HepG2 (cell line): ENCODE results near the gene TMCO6. TPM values are rescaled to one million over a fixed set of nuclear protein-coding genes. Genes with fewer than 3 reads are reported as not detected.

Source experiments
- DRAP1 ChIP-seq: IDR thresholded peaks from 2 replicates; pipeline ENCODE4 v1.6.1; 2016; ENCODE audit warnings: missing genetic modification reagents, missing compliant biosample characterization
- ERF ChIP-seq: IDR thresholded peaks from 2 replicates; pipeline ENCODE4 v1.6.1; 2018; ENCODE audit warnings: missing biosample characterization, missing genetic modification reagents
- IRX3 ChIP-seq: sonication (generic); formaldehyde crosslinking; IDR thresholded peaks from 2 replicates; pipeline ENCODE4 v1.8.1; 2023; ENCODE audit warnings: mild to moderate bottlenecking, low read depth, missing genetic modification reagents, borderline replicate concordance
- ISL2 ChIP-seq: sonication (generic); formaldehyde crosslinking; IDR thresholded peaks from 2 replicates; pipeline ENCODE4 v1.5.0; 2020; ENCODE audit warnings: missing genetic modification reagents
- KDM2A ChIP-seq: sonication (generic); formaldehyde crosslinking; IDR thresholded peaks from 2 replicates; pipeline ENCODE4 v1.4.0; 2020; ENCODE audit warnings: low read depth, missing genetic modification reagents, borderline replicate concordance
- KLF15 ChIP-seq: sonication (generic); formaldehyde crosslinking; IDR thresholded peaks from 2 replicates; pipeline ENCODE4 v1.8.1; 2023; ENCODE audit warnings: borderline replicate concordance, mild to moderate bottlenecking, inconsistent platforms, missing genetic modification reagents, mixed read lengths
- KMT2B ChIP-seq: IDR thresholded peaks from 2 replicates; pipeline ENCODE4 v1.6.1; 2016; ENCODE audit warnings: missing genetic modification reagents, missing compliant biosample characterization
- NFYB ChIP-seq: sonication (generic); formaldehyde crosslinking; IDR thresholded peaks from 2 replicates; pipeline ENCODE4 v1.4.0; 2020; ENCODE audit warnings: missing genetic modification reagents
- PHB2 ChIP-seq: fragments of 450-650 bp; IDR thresholded peaks from 2 replicates; pipeline ENCODE4 v1.6.1; 2018; ENCODE audit not compliant: partially characterized antibody
- PHF21A ChIP-seq: sonication (generic); formaldehyde crosslinking; IDR thresholded peaks from 2 replicates; pipeline ENCODE4 v1.5.0; 2020; ENCODE audit warnings: mild to moderate bottlenecking, missing genetic modification reagents
- RAD51 ChIP-seq: fragments of 450-650 bp; IDR thresholded peaks from 2 replicates; pipeline ENCODE4 v1.6.1; 2016; ENCODE audit warnings: borderline replicate concordance
- REST ChIP-seq, 2 experiments: IDR thresholded peaks; 2 replicates each; pipeline ENCODE4 v1.6.1; 2011 to 2012; ENCODE audit warnings: low read length in 2 of 2, borderline replicate concordance in 1 of 2, low read depth in 1 of 2, mild to moderate bottlenecking in 1 of 2, moderate library complexity in 1 of 2
- SAP130 ChIP-seq: IDR thresholded peaks from 2 replicates; pipeline ENCODE4 v1.6.1; 2016; ENCODE audit warnings: low read depth
- SMARCC2 ChIP-seq: fragments of 450-650 bp; IDR thresholded peaks from 2 replicates; pipeline ENCODE4 v1.6.1; 2017; ENCODE audit warnings: antibody characterized with exemption, mild to moderate bottlenecking
- SP140L ChIP-seq: sonication (generic); formaldehyde crosslinking; IDR thresholded peaks from 2 replicates; pipeline ENCODE4 v1.4.0; 2020; ENCODE audit warnings: missing genetic modification reagents, borderline replicate concordance
- SRSF4 ChIP-seq: fragments of 200-400 bp; formaldehyde crosslinking; IDR thresholded peaks from one replicate; pipeline ENCODE4 v1.6.1; 2018; ENCODE audit warnings: mild to moderate bottlenecking, low read depth, low read length, moderate library complexity; ENCODE audit not compliant: poor library complexity, severe bottlenecking
- SRSF9 ChIP-seq: fragments of 200-400 bp; formaldehyde crosslinking; IDR thresholded peaks from 2 replicates; pipeline ENCODE4 v1.6.1; 2018; ENCODE audit warnings: borderline replicate concordance, mild to moderate bottlenecking, low read depth, low read length; ENCODE audit not compliant: insufficient read depth, poor library complexity, severe bottlenecking
- ZFY ChIP-seq: sonication (generic); formaldehyde crosslinking; IDR thresholded peaks from 2 replicates; pipeline ENCODE4 v1.4.0; 2020; ENCODE audit warnings: missing genetic modification reagents
- ZNF367 ChIP-seq: sonication (generic); formaldehyde crosslinking; IDR thresholded peaks from 2 replicates; pipeline ENCODE4 v1.4.0; 2020; ENCODE audit warnings: missing genetic modification reagents, borderline replicate concordance
- ZNF552 ChIP-seq: sonication (generic); formaldehyde crosslinking; IDR thresholded peaks from 2 replicates; pipeline ENCODE4 v1.9.0; 2022; ENCODE audit warnings: missing genetic modification reagents, mild to moderate bottlenecking, borderline replicate concordance
- ZNF883 ChIP-seq: sonication (generic); formaldehyde crosslinking; IDR thresholded peaks from 2 replicates; pipeline ENCODE4 v1.5.1; 2020; ENCODE audit warnings: mild to moderate bottlenecking, missing genetic modification reagents; ENCODE audit errors: not compliant biosample characterization
- polyA plus RNA-seq, 8 experiments: library from polyadenylated mRNA; depleted of rRNA in 3 of 8; stranded (reverse) in 7 of 8; unstranded in 1 of 8; fragments of >200 nt; fragmentation: Illumina TruSeq in 4 of 8; extraction: Trizol in 4 of 8; gene quantifications; 2 replicates each; pipeline versions ENCODE4 v1.2.1 to v1.2.3, GENCODE V29; 2011 to 2016; ENCODE audit warnings: low read depth in 4 of 8, missing spikeins in 1 of 8, mixed read lengths in 1 of 8; ENCODE audit not compliant: insufficient read depth in 1 of 8
- total RNA-seq, 5 experiments: library from RNA; depleted of rRNA; stranded (reverse); fragments of >200 nt; fragmentation: Illumina TruSeq; extraction: Trizol; gene quantifications; 2 replicates each; pipeline ENCODE4 v1.2.3, GENCODE V29; 2016; ENCODE audit warnings: low read depth in 1 of 5
- TF ChIP-seq, protein P1 (sequence below): sonication (generic); formaldehyde crosslinking; conservative IDR thresholded peaks from 2 replicates; pipeline ENCODE4 v1.4.0; 2020; ENCODE audit warnings: missing genetic modification reagents

The TMCO6 gene
- total and polyA plus RNA-seq, 2 of the 13 experiments (the other 11 are each of a cell fraction or from before 2014, with no cell fraction given): 16.6 to 28.2 TPM

GRCh38 chr5:140607031-140607430 is 32.2 kb upstream of the TMCO6 start (continued):
- peak; percentile 79; the same call in 1 of the 2 replicates for TF ChIP-seq ISL2
- TF ChIP-seq DRAP1 (CRISPR knock-in tag): no peak
- TF ChIP-seq SRSF4: no peak
- peak; percentile 26; the same call in 1 of the 2 replicates for TF ChIP-seq KMT2B (CRISPR knock-in tag)
- no peak for TF ChIP-seq KLF15 (CRISPR knock-in tag)
- no peak for TF ChIP-seq IRX3 (CRISPR knock-in tag)
- no peak for TF ChIP-seq ZNF367 (CRISPR knock-in tag)
- no peak for TF ChIP-seq REST (IDR thresholded peaks at IDR 0.05; ENCODE audit: borderline replicate concordance in 1 of 2, low read depth in 1 of 2, low read length in 2 of 2)
- no peak for TF ChIP-seq SMARCC2
- TF ChIP-seq NFYB (CRISPR knock-in tag): no peak
- TF ChIP-seq SAP130 (CRISPR knock-in tag): peak; percentile 72
- TF ChIP-seq ERF (CRISPR knock-in tag): 0 out of 2 replicates have a peak, but pooled peaks have one; percentile 54
- no peak for TF ChIP-seq RAD51
- no peak for TF ChIP-seq SRSF9
- TF ChIP-seq, protein P1, sequence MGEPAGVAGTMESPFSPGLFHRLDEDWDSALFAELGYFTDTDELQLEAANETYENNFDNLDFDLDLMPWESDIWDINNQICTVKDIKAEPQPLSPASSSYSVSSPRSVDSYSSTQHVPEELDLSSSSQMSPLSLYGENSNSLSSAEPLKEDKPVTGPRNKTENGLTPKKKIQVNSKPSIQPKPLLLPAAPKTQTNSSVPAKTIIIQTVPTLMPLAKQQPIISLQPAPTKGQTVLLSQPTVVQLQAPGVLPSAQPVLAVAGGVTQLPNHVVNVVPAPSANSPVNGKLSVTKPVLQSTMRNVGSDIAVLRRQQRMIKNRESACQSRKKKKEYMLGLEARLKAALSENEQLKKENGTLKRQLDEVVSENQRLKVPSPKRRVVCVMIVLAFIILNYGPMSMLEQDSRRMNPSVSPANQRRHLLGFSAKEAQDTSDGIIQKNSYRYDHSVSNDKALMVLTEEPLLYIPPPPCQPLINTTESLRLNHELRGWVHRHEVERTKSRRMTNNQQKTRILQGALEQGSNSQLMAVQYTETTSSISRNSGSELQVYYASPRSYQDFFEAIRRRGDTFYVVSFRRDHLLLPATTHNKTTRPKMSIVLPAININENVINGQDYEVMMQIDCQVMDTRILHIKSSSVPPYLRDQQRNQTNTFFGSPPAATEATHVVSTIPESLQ: no peak
- no peak for TF ChIP-seq PHB2
- no peak for TF ChIP-seq SP140L
- TF ChIP-seq ZNF883: no peak
- TF ChIP-seq PHF21A (CRISPR knock-in tag): no peak
- no peak for TF ChIP-seq ZFY (CRISPR knock-in tag)
- TF ChIP-seq KDM2A (CRISPR knock-in tag): no peak
- no peak for TF ChIP-seq ZNF552 (CRISPR knock-in tag)
